ENCODE results near the gene NOS1.

- TF ChIP-seq CTCF (conservative IDR thresholded peaks at IDR 0.05 in 1 of 2, IDR thresholded peaks at IDR 0.05 in 1 of 2; ENCODE audit: low read depth in 1 of 2, low read length in 2 of 2) (no peak), EZH2 (IDR thresholded peaks at IDR 0.05; ENCODE audit: low read length, missing control alignments) (no peak)
These were observed 88.3 kb downstream of the NOS1 start for GRCh38 chr12:117273091-117273490.

Measured in fibroblast of lung (primary cell).